Breast epithelium (tissue), 4 donors: ENCODE data around the gene COMMD3. TPM values are rescaled to one million over a fixed set of nuclear protein-coding genes. Genes with fewer than 3 reads are reported as not detected.

Experiments
- DNase-seq, 2 donors: peaks; one replicate each; pipeline ENCODE4 v3.0.0-alpha.2; 2019; ENCODE audit warnings: low spot score in 2 of 2
- H3K27ac ChIP-seq, 2 donors: fragments of 200-600 bp; sonication (generic) in 1 of 2; one replicate each; pipeline ENCODE4 v1.5.1; 2016 to 2019; ENCODE audit warnings: mild to moderate bottlenecking in 1 of 2
- H3K27me3 ChIP-seq, 2 donors: fragments of 200-600 bp; sonication (generic) in 1 of 2; one replicate each; pipeline versions ENCODE4 v1.5.1 to v1.6.0; 2017 to 2019; ENCODE audit warnings: control low read depth in 1 of 2, mild to moderate bottlenecking in 1 of 2
- H3K36me3 ChIP-seq: fragments of 200-600 bp; one replicate; pipeline ENCODE4 v1.5.1; 2019
- H3K4me1 ChIP-seq, 2 donors: fragments of 200-600 bp; sonication (generic); one replicate each; pipeline ENCODE4 v1.5.1; 2016 to 2019; ENCODE audit warnings: control low read depth in 1 of 2
- H3K4me3 ChIP-seq, 3 donors: fragments of 200-600 bp; sonication (generic); 1 replicate in 2 of 3; 2 replicates in 1 of 3; pipeline ENCODE4 v1.5.1; 2016 to 2019; ENCODE audit warnings: mild to moderate bottlenecking in 3 of 3, moderate library complexity in 2 of 3
- H3K9me3 ChIP-seq, 2 donors: fragments of 200-600 bp; sonication (generic) in 1 of 2; one replicate each; pipeline ENCODE4 v1.5.1; 2016 to 2019; ENCODE audit warnings: control low read depth in 1 of 2
- POLR2A ChIP-seq: fragments of 450-650 bp; IDR thresholded peaks from one replicate; pipeline ENCODE4 v1.6.1; 2016; ENCODE audit warnings: antibody characterized with exemption, mild to moderate bottlenecking, moderate library complexity
- POLR2AphosphoS5 ChIP-seq, 3 donors: sonication (generic); formaldehyde crosslinking; IDR thresholded peaks; one replicate each; pipeline ENCODE4 v1.6.1; 2017; ENCODE audit warnings: antibody characterized with exemption in 3 of 3
- intact Hi-C: fragments of 100-400 bp; cut with DNase I; formaldehyde crosslinking; loops from one replicate; pipeline ENCODE4 v1.15.1; 2023; ENCODE audit warnings: low total_unique reads
- total RNA-seq, 3 donors: library from RNA; depleted of rRNA; stranded (reverse); fragments of >200 nt; gene quantifications; one replicate each; pipeline ENCODE4 v1.1.0, GENCODE V29; 2016
- TF ChIP-seq, protein P1 (sequence below), 3 donors: fragments of 450-650 bp; IDR thresholded peaks; one replicate each; pipeline ENCODE4 v1.5.1; 2016 to 2017; ENCODE audit warnings: antibody characterized with exemption in 3 of 3, mild to moderate bottlenecking in 3 of 3, moderate library complexity in 3 of 3

Gene COMMD3
- 10 to 100 TPM; 30.1 to 51.4 (median 35.7) TPM for total RNA-seq

DNA sequence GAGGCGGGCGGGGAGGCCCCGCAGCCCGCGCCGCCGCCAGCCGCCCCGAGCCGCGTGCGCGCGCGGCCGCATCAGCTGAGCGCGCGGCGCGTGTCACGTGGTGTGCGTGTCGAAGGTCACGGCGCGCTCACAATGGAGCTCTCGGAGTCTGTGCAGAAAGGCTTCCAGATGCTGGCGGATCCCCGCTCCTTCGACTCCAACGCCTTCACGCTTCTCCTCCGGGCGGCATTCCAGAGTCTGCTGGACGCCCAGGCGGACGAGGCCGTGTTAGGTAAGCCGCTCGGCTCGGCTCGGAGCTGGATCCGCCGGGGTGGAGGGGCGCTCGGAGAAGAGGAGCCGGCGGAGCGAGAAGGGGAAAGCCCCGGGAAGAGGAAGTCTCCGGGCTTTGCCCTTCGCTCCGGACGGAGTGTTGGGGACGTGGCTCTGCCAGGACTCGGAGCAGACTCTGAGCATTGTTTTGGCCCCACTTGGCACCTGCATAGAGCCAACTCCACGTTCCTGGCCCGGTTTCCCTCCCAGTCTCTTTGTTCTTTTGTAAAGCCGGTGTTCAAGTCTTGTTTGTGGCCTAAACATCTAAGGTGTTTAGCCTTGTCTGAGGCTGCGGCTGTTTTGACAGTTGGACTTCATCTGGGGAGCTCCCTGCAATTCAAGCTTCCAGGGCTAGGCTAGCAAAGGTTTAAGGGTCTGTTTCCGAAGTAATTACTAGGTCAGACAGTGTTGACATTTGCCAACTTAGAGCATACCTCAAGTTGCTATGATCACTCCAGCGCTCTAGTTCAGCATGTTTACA, at the start of gene COMMD3:
COMMD3 (plus strand) TSS at position 103 of the 790 bp plus-strand sequence; CDS start at position 133, 30 bp downstream.
- Histone ChIP-seq H3K27ac (peak within 1 kb of the TSS; percentile 93 to 94), H3K4me3 (peak within 1 kb of the TSS; percentile 79 to 83 (median 83)), H3K9me3 (no peaks in the 10 kb centered on the region), H3K27me3 (no peaks in the 10 kb centered on the region), H3K36me3 (no peaks in the 10 kb centered on the region), H3K4me1 (no peaks in the 10 kb centered on the region)
- TF ChIP-seq POLR2A (peak; percentile 42), POLR2AphosphoS5 (IDR thresholded peaks at IDR 0.05) (peak; percentile 77 to 87 (median 87))
- TF ChIP-seq, protein P1, sequence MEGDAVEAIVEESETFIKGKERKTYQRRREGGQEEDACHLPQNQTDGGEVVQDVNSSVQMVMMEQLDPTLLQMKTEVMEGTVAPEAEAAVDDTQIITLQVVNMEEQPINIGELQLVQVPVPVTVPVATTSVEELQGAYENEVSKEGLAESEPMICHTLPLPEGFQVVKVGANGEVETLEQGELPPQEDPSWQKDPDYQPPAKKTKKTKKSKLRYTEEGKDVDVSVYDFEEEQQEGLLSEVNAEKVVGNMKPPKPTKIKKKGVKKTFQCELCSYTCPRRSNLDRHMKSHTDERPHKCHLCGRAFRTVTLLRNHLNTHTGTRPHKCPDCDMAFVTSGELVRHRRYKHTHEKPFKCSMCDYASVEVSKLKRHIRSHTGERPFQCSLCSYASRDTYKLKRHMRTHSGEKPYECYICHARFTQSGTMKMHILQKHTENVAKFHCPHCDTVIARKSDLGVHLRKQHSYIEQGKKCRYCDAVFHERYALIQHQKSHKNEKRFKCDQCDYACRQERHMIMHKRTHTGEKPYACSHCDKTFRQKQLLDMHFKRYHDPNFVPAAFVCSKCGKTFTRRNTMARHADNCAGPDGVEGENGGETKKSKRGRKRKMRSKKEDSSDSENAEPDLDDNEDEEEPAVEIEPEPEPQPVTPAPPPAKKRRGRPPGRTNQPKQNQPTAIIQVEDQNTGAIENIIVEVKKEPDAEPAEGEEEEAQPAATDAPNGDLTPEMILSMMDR (IDR thresholded peaks at IDR 0.05): no peak
- peak; percentile 79 to 83 for DNase-seq
- intact Hi-C loops: no loop called here

DNA sequence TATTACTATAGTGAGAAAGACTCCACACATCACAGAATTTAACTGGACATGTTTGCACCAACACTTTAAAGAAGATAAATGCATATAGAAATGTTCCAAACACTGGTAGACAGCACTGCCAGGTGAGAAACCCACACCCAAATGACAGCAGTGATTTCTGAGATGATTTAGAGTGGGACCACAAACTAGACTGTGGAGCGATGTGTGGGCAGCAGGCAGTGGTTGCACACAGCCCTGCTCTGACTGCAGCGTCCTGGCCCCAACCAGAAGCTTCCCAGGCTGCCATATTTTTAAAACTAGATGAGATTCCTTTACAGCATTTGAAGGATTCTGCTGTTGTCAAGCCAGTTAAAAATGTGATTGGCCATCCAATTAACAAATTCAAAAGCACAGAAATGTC, 47.7 kb upstream of the COMMD3 start:
- Histone ChIP-seq H3K36me3 (no peaks in the 10 kb centered on the region), H3K27me3 (no peaks in the 10 kb centered on the region), H3K9me3 (no peaks in the 10 kb centered on the region), H3K27ac (no peak overlapping the region), H3K4me3 (no peak overlapping the region), H3K4me1 (no peaks in the 10 kb centered on the region)
- no peak for DNase-seq
- TF ChIP-seq, protein P1 (IDR thresholded peaks at IDR 0.05): no peak
- TF ChIP-seq POLR2A (no peak), POLR2AphosphoS5 (IDR thresholded peaks at IDR 0.05) (no peak)
- intact Hi-C loops: no loop called here

DNA sequence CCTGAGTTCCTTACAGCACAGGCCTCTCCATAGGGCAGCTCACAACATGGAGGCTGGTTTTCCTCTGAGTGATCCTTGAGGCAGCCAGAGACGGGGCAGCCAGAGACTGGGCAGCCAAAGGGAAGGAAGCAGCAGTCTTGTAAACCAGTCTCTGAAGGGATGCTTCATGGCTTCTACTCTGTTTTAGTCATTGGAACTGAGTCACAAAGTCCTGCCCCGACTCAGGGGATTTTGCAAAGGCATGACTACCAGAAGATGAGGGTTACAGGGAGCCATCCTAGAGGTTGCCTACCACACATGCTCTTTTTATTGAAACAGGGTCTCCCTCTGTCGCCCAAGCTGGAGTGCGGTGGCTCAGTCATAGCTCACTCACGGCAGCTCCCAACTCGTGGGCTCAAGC, 44.4 kb upstream of the COMMD3 start:
- no peak overlapping the region for H3K4me3 ChIP-seq
- intact Hi-C loops: loop anchor here (10.0 kb wide), 1 partner anchor 93 kb away; no protein-coding TSS in a partner anchor
- H3K36me3 ChIP-seq: no peaks in the 10 kb centered on the region
- no peaks in the 10 kb centered on the region for H3K9me3 ChIP-seq
- no peak for TF ChIP-seq POLR2AphosphoS5 (IDR thresholded peaks at IDR 0.05)
- H3K27me3 ChIP-seq: no peaks in the 10 kb centered on the region
- DNase-seq: no peak
- no peak overlapping the region for H3K27ac ChIP-seq
- no peaks in the 10 kb centered on the region for H3K4me1 ChIP-seq

- no peak for DNase-seq
- H3K27me3 ChIP-seq: no peaks in the 10 kb centered on the region
- H3K4me1 ChIP-seq: no peaks in the 10 kb centered on the region
- TF ChIP-seq POLR2AphosphoS5 (IDR thresholded peaks at IDR 0.05): no peak
- TF ChIP-seq POLR2A: no peak
- TF ChIP-seq, protein P1 (IDR thresholded peaks at IDR 0.05): no peak
- H3K27ac ChIP-seq: no peak overlapping the region
- H3K36me3 ChIP-seq: no peaks in the 10 kb centered on the region
- intact Hi-C loops: loop anchor here (10.0 kb wide), 1 partner anchor 86 kb away; no protein-coding TSS in a partner anchor
- no peak overlapping the region for H3K4me3 ChIP-seq
- H3K9me3 ChIP-seq: no peaks in the 10 kb centered on the region
Measured at GRCh38 chr10:22278441-22278782, 37.8 kb upstream of the COMMD3 start.

GRCh38 chr10:22280078-22280477, 36.1 kb upstream of the COMMD3 start:
- no peak overlapping the region for H3K4me3 ChIP-seq
- intact Hi-C loops: no loop called here
- TF ChIP-seq POLR2A: no peak
- no peak for TF ChIP-seq POLR2AphosphoS5 (IDR thresholded peaks at IDR 0.05)
- TF ChIP-seq, protein P1 (IDR thresholded peaks at IDR 0.05): no peak
- no peaks in the 10 kb centered on the region for H3K27me3 ChIP-seq
- no peak for DNase-seq
- no peaks in the 10 kb centered on the region for H3K9me3 ChIP-seq
- H3K27ac ChIP-seq: no peak overlapping the region
- H3K4me1 ChIP-seq: no peaks in the 10 kb centered on the region
- H3K36me3 ChIP-seq: no peaks in the 10 kb centered on the region
